ENCODE measurements around the gene CTAGE8.
"Not testable (repeated sequence)": the region's sequence is repeated elsewhere in the genome, so short reads cannot be mapped to it uniquely, and the experiment has no call there.

CTAGE8 gene

DNA sequence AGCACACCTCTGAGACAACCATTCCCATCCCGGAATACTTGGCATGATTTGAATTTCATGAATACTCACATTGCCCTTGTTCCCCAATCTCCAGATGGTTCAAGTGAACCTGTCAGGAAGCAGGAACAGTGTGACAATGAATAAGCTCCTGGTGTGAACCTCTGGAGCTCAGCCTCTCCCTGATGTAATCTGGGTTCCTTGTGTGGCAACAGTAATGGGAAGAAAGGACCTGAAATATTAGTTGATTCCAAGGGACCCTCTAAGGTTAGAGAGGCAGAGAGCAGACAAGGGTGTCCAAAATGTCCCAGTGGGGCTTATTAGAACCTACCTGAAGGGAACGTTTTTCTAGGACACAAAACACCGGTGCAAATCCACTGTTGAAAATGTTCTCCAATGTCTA lies 13.0 kb downstream of the CTAGE8 start:
- DNase-seq = no peak

DNA sequence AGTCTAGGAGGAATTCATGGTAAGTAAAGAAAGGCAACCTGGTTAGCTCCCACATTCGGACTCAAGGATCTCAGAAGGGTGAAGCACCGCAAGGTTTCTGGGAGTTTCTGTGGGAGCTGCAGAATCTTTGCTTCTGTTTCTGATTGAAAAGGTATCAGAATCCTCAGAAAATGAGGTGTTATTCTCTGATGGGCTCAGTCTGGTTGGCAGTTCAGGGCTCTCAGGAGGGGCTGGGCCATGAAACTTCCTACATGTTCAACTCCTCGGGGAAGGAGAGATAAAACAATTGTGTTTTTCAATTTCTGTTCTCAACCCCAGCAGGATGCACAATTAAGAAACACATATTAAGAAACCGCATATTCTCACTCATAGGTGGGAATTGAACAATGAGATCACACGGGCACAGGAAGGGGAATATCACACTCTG lies 13.6 kb downstream of the CTAGE8 start:
- DNase-seq = no peak

DNA sequence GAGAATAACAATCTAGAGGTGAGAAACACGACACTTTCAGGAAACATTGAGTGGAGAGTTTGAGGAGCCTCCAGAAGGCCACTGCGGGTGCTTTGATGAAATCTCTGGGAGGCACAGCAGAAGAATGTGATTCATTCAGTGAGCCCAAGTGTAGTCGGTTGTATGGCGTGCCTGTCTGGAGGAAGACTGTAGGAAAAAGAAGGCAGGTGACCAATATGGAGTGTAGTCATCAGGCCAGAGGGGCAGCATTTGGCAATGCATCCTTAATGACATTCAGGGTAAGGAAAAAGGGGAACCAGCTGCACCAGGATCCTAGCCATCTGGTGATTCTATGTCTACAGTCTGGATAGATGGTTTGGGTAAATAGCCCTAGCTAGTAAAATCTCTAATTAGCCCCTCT lies 16.8 kb downstream of the CTAGE8 start:
- DNase-seq = not testable (repeated sequence)

- DNase-seq = not testable (repeated sequence)
These were observed 21.3 kb downstream of the CTAGE8 start for GRCh38 chr7:144247674-144248330.

DNA sequence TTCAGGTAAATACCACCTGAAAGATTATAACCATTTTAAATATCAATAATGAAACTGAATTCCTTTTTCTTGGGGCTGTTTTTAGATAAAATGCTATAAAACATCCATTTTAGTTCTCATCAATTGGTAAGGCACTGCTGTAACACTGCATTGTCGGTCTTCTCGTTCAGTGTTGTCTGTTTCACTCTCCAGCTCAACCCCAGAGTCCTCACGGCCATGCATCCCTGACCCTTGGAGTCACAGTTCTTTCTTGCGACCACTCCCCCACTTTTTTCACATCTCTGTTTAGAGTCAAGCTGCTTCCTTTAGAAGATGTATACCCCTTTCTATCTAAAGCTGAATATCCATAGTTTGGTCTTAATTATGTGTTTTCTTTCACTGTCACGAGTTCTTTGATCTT lies 22.1 kb downstream of the CTAGE8 start:
- not testable (repeated sequence) for DNase-seq

- not testable (repeated sequence) for DNase-seq
These were observed 23.7 kb downstream of the CTAGE8 start for GRCh38 chr7:144245372-144245771.

DNA sequence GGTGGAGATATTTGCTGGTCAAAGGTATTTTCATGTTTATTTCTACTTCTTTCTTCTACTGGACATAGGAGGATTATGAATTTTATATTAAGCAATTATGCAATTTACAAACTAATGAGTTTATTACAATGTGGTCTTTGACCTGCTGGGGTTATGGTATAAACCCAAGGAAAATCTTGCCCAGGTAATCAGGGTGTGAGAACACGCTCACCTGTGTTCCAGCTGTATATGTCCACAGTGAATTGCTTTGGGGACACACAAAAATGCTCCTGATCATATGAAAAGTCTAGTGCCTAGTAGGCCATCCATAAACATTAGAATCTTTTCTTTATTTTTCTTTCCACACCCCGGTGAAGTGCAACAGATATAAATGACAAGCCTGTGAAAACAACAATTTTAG lies 29.7 kb downstream of the CTAGE8 start, which contains the start of gene OR2A42:
Gene OR2A42 (minus strand): TSS at position 241 of the 400 bp plus-strand sequence. CDS start 6,762 bp downstream, outside the sequence.
- DNase-seq = not testable (repeated sequence)

DNA sequence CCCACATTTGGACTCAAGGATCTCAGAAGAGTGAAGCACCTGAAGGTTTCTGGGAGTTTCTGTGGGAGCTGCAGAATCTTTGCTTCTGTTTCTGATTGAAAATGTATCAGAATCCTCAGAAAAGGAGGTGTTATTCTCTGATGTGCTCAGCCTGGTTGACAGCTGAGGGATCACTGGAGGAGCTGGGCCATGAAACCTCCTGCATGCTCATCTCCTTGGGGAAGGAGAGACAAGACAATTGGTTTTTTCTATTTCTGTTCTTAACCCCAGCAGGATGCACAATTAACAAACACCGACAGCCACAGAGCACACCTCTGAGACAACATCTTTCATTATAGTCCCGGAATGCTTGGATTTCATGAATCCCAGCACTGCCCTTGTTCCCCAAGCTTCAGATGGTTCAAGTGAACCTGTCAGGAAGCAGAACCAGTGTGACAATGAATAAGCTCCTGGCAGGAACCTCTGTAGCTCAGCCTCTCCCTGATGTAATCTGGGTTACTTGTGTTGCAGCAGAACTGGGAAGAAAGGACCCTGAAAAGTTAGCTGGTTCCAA lies 30.5 kb downstream of the CTAGE8 start:
- not testable (repeated sequence) for DNase-seq

- not testable (repeated sequence) for DNase-seq
These were observed 36.0 kb downstream of the CTAGE8 start for GRCh38 chr7:144233039-144233438.

GRCh38 chr7:144231027-144231426 lies 38.1 kb downstream of the CTAGE8 start:
- DNase-seq = not testable (repeated sequence)

GRCh38 chr7:144228810-144229209 lies 40.3 kb downstream of the CTAGE8 start:
- not testable (repeated sequence) for DNase-seq

DNA sequence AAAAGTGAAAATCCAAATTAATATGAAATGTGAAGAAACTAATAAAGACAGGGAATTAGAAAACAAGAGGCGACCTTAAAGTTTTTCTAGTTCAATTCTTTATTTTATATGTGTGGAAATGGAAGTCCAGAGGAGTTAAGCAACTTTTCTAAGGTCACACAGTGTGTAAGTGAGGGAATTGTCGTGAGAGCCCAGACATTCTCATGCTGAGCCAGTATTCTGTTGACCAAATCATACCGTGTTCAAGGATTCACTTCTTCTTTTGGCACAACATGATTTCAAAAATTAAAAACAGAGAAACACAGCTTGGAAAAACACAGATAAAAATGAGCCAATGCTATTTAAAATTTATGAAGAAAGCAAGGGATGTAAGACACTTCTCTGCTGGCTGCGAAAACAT lies 42.2 kb downstream of the CTAGE8 start:
- DNase-seq = not testable (repeated sequence)

GRCh38 chr7:144223675-144224074 lies 45.4 kb downstream of the CTAGE8 start:
- not testable (repeated sequence) for DNase-seq

GRCh38 chr7:144220531-144220930 lies 48.6 kb downstream of the CTAGE8 start:
- not testable (repeated sequence) for DNase-seq

- not testable (repeated sequence) for DNase-seq
These were observed 49.9 kb downstream of the CTAGE8 start for GRCh38 chr7:144219149-144219548.

GRCh38 chr7:144218581-144218980 lies 50.5 kb downstream of the CTAGE8 start:
- DNase-seq = not testable (repeated sequence)

- not testable (repeated sequence) for DNase-seq
These were observed 51.9 kb downstream of the CTAGE8 start for GRCh38 chr7:144217200-144217599.

Data from SHP77 (cell line).